Measurements from ENCODE around the gene DCST2.
A peak's percentile ranks its signal among the peaks of the same experiment; 100 is the strongest.

Gene DCST2

DNA sequence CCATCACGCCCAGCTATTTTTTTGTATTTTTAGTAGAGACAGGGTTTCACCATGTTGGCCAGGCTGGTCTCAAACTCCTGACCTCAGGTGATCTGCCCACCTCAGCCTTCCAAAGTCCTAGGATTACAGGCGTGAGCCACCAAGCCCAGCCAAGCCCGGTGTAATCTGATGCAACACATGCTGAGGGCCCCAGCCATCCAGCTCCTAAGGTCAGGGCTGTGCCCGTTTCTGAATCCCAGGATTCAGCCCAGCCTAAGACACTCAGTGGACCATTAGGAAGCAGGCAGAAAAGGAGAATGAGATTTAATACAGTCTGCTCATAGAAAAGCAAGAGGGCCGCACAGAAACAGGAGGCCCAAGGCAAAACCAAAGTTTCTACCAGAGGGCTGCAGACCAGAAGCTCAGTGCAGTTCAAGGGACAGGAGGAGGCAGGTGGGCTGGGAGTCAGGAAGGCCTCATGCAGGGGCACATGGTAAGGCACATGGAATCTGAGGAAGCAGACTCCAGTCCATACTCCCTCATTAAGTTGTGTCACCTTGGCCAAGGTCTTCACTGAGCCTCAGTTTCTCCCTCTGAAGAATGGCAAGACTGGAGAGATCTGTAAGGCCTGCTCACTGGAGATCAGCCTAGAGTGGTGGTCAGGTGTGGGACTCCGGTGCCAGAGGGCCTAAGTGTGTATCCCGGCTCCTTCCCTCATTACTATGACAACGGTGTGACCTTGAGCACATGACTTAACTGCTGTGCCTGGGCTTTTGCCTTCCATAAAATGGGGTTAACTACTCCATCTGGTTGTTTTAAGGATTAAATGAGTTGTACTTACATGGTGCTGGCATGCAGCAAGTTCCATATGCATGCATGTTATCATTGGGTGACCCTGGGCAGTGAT is 15.1 kb upstream of the DCST2 start:
- no peak for DNase-seq

DNA sequence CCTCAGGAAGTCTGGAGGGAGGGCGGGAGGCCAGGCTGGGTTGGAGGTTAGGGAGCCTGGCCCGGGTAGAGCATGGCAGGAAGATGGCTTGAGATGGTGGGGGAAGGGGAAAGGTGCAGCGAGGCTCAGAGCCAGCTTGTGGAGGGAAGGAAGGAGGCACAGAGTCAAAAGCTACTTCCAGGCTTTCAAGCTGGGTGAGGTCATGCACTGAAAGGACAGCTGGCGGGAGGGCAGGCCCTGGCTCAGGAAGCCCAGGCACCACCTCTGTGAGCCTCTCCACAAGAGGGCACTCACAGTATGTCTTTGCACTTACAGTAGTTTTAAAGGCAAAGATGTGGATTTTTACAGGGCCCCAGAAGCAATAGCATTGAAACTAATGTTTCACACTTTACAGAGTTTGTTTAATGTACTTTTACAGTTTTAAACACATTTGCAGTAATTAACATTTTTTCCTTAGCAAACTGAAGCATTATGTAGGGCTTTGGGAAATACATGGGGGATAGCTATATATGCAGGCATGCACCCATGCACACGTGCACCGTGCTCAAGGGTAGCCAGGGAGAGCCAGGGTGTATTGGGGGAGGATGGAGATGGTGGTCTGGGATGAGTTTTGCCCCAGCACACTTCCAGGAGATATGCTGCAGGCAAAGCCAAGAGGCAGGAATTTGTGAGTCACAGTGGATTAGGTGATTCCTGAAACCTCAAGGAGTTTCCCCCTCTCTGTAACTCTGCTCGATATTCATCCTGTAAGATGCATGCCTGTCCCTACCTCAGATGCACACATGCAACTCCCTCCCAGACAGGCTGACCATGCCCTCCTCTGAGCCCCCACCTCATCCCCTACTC is 11.5 kb upstream of the DCST2 start:
- peak; percentile 70 for DNase-seq

DNA sequence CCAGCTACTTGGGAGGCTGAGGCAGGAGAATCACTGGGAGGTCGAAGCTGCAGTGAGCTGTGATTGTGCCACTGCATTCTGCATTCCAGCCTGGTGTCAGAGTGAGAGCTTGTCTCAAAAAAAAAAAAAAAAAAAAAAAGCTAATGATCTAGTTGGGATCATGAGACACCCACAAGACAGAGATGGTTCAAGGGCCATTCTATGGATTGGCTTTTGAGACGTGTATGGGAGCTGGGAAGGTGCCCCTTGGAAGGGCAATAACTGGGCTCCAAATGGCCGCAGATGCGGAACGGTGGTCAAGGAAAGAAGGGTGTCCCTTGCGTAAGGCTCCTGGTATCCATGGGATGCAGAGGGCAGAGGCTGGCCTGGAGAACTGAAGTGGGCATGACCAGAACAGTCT is 10.8 kb upstream of the DCST2 start:
- DNase-seq: no peak

DNA sequence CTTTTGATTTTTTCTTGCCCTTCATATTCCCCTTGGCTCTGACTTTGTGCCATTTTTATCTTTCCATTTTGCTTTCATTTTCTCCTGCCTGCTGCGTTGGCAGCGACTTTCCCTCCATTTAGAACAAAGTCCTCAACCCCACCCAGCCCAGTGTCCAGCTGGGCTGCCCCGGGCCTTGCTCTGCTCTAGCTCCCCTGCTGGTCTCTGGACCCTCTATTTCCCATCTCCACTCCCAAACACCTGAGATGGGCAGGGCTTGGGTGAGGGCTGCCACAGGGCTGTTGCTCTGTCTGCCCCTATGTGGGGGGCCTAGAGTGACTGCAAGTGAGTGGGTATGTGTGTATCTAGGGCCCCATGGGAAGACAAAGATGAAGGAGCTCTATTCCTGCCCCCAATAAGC is 10.2 kb upstream of the DCST2 start:
- DNase-seq: no peak

DNA sequence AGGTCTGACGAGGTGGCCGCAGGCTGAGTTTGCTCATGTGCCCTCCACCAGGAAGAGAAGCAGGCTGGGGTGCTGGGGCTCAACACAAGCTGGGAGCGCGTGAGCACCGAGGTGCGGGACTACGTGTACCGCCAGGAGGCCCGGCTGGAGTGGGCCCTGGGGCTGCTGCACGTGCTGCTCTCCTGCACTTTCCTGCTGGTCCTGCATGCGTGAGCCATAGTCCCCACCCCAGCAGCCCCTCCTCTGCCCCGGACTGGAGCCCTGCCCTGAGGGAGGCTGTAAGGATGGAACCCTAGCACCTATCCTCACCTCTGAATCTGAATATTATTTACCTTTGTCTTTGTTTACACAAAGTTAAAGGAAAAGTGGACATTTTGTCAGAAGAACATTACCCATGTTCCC is 9.7 kb upstream of the DCST2 start:
- no peak for DNase-seq

DNA sequence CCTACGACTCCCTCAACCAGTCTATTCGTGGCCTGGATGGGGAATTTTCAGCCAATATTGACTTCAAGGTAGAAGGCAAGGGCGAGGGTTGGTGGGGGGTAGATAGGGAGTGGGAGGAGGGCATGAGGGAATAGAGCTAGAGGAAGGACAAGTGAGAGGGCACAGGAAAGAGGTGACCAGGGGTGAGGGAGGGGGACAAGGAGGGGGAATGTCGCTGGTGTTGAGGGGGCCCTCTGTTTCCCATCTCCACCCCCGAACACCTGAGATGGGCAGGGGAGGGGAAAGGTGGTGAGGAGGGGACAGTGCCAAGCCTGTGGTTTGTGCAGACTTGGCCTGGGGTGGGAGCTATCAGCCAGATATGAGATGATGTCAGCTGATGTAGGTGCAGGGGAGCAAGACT is 9.2 kb upstream of the DCST2 start:
- DNase-seq: no peak

DNA sequence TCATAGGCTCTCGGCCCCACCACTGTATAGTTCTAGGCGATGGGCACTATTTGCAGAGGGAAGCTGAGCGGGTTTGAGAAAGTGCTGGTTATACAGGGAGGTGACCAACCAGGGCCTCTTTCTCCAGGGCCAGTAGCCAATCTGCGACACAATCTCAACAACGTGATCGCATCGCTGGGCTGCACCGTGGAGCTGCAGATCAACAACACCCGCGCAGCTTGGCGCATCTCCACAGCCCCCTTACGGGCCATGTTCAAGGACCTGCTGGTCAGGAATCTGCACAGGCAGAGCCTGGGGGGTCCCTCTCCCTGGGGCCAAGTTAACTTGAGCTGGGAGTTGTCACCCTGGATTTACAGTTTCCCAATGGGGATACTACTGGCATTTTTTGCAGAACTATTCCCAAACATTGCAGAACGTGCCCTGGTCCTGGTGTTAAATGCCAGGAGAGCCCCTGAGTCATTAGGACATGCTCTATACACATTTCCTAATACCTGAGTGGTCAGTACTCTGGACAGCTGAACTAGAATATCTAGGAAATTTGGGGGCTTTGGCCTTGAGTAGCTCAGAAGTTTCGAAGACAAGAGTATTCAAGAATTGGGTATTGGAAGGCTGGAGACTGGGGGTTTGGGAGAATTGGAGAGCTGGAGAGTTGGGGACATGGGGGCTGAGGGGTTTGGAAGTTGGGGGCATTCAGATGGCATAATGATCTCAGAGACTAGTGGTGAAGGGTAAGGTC is 6.9 kb upstream of the DCST2 start:
- DNase-seq: no peak

DNA sequence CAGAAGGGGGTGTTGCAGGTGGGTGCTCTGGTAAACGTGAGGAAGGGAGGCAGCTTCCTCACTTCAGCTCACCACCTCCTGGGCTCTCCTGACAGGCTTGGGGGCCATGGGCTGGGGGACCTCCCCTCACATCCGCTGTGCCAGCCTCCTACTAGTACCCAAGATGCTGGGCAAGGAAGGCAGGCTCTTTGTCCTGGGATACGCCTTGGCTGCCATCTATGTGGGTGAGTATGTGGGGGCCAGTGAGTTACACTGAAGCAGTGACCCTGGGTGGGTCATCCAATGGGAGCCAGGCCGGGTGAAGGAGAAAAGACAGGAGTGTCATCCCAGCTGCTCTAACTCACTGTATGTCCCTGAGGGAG is 5.7 kb upstream of the DCST2 start:
- no peak for DNase-seq

DNA sequence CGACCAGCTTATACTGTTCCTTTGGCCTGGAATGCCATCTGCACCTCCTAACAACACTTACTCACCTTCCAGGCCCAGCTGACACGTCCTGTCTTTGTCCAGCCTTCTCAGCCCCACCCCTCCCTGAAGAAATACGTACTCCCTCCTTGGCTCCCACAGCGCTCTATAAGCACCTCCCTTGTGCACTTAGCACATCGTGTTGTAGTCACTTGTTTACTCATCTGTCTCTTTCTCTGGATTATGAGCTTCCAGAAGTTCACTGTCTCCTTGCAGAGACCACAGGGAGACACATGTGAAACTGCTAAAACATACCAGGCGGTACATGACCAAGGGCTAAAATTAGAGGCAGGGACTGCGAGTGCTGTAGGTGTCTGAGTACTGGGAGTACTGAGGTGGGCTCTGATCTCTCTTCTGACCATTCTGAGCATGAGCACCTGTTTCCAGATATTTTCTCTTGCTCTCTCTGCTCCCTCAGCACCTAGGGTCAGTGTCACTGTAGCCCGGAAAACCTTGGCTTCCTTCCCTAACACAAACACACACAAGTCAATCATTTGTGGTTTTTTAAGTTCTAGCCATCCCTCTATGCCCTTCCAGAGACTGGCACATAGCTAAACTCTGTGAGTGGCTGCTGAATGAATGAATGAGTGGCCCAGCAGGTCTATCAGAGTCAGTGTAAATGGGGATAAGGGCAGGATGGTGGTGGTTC is 5.2 kb upstream of the DCST2 start:
- no peak for DNase-seq

DNA sequence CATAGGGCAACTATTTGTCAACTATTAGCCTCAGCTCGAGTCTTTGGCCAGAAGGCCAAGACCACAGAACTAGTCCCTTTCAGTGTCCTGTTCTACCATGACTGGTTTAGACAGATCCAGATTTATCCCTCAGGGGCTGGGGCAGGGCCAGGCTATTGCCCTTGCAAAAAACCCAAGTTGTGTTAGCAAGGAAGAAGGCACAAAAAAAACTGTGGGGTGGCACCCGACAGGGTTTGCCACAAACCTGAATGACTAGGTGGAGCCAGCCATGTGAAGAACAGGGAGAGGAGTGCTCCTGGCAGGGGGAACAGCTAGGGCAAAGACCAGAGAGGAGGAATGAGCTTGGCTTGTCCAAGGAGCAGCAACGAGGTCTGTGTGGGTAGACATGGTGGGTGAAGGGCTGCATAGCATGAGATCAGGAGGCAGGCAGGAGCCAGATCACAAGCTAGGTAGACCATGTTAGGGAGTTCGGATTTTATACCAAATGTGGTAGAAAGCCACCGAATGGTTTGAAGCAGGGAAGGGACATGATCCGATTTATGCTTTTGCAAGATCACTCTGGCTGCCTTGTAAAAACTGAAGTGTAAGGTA is 4.4 kb upstream of the DCST2 start:
- no peak for DNase-seq

DNA sequence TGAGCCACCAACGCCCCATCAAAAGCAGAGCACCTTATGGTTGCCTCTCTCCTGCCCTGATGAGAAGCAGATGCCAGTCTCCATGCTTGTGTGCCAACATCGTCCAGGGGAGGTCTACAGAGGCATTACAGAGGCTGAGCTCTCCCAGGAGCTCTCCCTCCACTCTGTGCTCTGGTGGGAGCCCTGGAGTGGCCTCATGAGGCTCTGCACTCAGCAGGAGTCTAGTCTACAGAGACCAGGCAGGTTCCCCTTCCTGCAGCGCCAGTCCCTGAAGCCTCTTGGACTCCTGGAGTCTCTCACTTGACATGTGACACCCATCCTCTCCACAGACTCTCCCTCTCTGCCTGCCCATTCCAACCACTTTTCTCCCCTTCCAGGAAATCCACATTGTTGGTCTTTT is 3.5 kb upstream of the DCST2 start:
- DNase-seq: no peak

DNA sequence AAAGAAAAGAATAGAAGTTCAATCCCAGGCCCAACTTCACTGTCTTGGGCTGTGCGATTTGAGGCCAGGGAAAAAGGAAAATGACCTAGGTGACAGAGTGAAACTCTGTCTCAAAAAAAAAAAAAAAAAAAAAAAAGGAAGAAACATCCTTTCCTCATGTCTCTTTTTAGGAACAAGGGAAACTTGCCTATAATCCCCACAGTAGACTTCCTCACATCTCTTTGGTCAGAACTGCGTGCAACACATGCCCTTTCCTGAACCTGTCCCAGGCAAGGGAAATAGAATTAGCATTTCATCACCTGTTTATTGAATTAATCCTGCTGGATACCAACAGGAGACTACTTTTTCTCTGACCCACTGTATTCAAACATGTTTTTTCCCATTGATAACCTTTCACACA is 2.4 kb upstream of the DCST2 start:
- no peak for DNase-seq

DNA sequence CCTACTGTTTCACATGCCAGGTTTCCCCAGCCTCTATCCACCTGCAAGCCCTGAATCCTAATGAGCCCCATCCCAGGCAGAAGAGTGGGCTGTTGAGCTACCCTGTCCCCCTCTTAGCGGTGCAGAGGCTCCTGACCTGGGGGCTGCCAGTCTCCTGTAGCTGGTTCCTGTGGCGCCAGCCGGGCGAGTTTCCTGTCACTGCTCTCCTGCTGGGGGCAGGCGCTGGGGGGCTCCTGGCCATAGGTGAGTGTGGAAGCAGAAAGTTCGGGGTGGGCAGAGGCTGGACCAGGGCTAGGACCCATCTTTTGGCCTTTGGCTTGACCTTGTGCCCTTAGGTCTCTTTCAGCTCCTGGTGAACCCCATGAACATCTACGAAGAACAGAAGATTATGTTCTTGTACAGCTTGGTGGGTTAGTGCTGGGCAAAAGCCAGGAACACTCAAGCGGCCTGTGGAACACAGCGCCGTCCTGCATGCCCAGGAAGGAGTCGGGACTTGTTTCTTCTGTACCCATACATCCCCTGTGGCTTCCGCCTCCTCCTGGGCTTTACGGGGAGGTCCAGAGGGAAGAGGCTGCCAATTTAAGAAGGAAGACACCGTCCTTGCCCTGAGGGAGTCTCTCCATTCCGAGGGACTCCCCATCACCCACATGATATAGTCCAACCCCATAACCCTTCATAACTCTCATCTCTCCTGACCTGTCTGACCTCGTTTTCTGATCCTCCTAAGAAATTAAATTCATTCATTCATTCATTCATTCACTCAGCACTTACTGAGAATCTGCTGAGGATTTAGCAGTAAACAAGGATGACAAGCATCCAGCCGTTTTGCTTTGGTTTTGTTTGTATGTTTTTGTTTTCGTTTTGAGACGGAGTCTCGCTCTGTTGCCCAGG is 982 bp upstream of the DCST2 start:
- no peak for DNase-seq

DNA sequence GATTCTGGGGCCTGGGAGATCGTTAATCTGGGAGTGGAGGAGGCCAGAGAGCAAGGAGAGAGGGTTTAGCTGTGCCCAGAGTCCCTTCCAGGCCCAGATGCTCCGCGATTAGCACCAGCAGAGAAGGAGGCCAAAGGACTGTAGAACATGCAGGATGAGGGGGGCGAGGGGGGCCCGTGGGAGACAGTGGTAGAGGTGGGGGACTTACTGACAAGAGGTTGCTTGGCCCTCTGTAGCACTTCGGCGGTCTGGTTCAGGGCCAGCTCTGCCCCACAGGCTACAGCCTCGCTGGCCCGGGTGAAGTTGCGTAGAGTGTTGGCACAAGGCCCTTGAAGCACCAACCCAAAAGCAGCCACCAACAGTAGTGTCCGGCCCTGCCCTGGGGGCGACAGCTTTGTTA is 695 bp downstream of the DCST2 start:
- no peak for DNase-seq

DNA sequence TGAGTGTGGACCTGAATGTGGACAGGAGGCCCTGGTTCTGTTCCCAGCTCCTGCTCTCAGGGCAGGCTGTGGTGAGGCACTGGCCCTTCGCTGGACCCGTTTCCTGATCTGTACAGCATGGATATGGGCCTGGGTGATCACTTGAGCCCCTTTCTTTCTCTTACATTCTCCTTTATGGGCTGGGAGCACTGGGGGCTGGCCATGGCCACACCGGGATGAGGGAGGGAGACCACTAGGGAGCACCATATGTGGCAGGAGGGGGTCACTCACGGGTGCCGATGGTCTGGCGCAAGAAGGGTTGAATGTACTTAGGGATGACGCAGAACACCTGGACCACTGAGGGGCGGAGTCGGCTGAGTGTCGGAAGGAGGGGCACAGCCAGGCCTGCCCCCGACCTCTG is 2.7 kb downstream of the DCST2 start:
- DNase-seq: no peak

DNA sequence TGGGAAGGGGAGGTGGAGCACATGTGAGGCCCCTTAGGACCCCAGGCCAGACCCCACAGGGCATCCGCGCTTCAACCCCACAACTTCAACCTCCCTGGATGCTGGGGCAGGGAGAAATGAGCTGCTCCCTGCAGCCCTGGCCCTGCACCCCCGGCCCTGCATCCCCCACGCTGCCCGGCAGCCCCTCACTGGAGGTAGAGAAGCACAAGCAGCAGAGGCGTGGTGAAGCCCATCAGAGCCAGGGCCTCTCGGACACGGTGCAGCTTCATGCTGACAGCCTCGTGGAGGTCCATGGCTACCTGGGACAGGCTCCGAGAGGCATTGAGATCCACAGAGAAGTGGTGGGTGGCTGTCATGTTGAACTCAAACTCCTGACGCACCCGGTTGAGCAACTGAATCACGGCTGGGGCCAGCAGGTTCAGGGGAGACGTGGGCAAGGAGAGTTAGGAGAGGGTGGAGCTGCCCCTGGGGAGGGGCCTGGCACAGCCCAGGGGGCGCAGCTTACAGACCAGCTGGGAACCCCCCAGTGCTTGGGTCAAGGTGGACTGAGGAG is 3.3 kb downstream of the DCST2 start:
- DNase-seq: no peak

DNA sequence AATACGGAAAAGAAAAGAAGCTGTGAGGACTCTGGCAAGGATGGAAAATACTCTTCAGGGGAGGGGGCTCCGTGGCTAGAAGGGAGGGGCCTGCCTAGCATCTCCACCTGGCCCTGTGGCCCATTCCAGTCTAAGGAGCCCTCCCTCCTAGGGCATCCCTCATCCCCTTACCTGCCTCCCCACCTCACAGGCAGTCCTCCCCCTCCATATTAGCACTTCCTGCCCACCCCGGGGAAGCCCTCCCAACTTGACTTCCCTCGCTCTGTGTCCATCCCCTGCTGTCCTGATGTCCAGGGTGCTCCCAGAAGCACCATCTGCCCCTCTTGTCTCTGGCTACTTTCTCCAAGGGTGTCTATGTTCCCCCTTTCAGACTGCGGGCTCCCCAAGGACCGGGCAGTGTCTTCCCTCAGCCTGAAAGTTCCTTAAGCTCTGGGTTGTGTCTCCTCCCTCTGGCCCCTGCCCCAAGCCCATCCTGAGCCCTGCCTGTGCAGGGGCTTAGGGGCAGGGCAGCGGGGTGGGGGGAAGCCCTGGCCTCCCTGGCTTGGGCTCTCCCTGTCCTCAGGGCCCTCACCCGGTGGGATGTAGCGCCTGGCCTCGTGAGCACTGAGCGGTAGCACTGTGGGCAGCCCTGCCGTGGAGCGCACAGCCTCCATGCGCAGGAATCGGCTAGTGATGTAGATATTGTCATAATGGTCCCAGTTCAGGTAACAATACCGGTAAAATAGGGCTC is 3.9 kb downstream of the DCST2 start:
- no peak for DNase-seq

DNA sequence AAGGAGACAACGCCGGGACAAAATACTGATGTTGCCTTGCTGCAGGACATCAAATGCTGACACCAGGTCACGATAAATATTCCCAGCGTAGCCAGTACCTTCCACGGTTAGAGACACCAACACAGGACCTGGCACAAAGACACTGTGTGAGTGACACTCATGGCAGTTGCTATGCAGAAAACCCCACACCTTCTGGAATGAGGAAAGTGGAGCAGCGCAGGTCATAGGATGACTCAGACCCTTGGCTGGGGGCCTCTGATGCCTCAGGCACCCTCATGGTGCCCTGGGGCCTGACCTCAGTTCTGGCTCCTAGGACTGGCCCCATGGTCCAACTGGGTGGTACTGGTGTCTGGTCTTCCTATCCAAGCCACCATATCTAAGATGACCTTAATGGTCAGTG is 7.0 kb downstream of the DCST2 start:
- no peak for DNase-seq

DNA sequence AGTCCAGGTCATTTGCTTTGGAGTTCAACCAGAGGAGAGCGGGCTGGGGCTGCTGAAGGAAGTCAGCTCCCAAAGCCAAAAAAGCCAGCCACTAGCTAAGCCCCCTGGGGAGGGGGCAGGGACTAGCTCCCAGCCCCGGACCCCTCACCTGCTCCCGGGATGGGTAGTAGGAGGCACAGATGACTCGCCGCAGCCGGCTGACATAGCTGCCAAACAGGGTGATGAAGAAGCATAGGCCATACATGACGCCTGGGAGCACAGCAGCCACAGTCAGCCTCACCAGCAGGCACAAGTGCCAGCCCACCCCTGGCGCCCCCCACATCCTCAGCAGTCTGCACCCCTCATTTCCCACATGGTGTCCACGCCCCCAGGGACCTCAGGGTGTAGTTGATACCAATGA is 7.4 kb downstream of the DCST2 start:
- DNase-seq: no peak

DNA sequence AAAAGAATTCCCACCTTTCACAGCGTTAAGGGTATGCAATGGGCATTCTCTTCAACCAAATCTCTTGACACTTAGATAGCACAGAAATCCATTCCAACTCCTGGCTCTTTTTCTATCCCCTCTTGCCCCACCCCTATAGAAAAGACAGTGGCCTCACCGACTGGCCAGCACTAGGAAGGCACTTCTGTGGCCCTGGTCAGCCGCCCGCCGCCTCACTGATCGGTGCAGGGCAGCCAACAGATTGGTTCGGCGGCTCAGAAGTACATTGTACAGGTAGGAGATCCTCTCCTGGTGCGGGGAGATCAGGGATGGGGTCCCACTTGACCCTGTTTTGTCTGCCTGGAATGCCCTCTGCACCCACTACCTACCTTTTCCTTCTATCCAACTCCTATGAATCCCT is 9.3 kb downstream of the DCST2 start:
- no peak for DNase-seq

DNA sequence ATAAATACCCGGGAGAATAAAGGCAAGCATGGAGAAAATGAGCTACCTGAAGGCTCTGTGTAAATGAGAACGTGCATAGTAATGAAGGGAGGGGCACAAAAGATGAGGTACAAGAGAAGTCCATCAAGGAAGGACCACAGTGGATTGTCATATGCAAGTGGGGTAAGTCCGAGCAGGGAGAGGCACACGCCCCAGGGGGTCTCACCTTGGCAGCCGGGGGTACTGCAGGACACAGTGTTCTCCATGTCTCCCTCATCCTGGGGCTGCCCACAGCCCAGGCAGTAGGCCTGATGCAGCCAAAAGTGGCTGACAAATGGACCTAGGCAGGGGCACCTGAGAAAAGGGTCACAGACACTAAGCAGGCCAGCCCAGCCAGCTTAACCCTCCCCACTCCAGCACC is 10.0 kb downstream of the DCST2 start:
- DNase-seq: no peak

Data from NCI-H774 (cell line).